Measurements from ENCODE around the gene CDT1.

Gene CDT1

GRCh38 chr16:88810912-88811768 lies 7.6 kb downstream of the CDT1 start:
- Histone ChIP-seq H3K4me3 (ENCODE audit: low read length) (peak overlapping the region; percentile 87), H3K27me3 (ENCODE audit: control insufficient read depth, insufficient read depth, low read length) (no peaks in the 10 kb centered on the region), H3K27ac (ENCODE audit: low read length) (peak overlapping the region; percentile 39), H3K36me3 (ENCODE audit: control insufficient read depth, low read depth, low read length) (peaks cover 39% of the 10 kb centered on the region), H3K9ac (ENCODE audit: low read length) (peak overlapping the region; percentile 93), H3K4me1 (ENCODE audit: control insufficient read depth, low read depth, low read length) (peaks cover 7% of the 10 kb centered on the region), H3K9me3 (ENCODE audit: control insufficient read depth, low read depth, low read length) (no peaks in the 10 kb centered on the region)

DNA sequence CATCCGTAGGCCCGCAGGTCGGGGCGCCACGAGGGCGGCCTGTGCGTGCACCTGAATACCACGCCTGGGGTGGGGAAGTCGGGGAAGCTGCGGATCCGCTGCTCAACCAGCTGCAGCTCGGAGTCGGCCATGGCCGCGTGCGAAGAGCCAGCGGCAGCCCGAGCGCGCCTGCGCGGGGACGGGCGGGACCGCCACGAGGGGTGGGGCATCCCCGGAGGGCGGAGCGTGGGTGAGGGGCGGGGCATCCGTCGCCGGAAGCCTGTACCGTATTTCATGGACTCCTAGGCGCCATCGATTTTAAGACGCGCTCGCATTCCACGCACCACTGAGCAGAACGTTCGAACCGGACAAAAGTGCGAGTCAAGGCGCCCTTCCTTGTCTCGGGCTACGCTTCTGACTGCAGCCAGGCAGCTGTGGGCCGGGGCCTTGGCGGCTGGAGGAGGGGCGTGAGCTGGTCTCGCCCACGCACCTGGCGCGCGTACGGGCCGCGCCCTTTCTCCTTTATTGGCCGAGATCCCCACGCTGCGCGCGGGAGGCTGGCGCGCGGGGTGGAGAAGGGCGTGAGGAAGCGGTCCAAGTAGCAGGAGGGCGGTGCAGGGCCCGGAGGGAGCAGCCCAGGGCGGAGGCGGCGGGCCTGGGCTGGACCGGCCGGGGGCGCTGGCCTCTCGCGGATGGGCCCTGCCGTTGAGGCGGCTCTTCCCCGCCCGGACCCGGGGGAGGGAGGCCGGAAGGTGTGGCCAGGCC lies 8.4 kb downstream of the CDT1 start, which contains the start of gene APRT:
Gene APRT (minus strand): TSS at position 160 of the 744 bp plus-strand sequence. CDS start 29 bp downstream, at position 131.
- Histone ChIP-seq H3K9ac (ENCODE audit: low read length) (peak within 1 kb of the TSS; percentile 93), H3K4me3 (ENCODE audit: low read length) (peak within 1 kb of the TSS; percentile 87), H3K36me3 (ENCODE audit: control insufficient read depth, low read depth, low read length) (peaks cover 31% of the 10 kb centered on the region), H3K9me3 (ENCODE audit: control insufficient read depth, low read depth, low read length) (no peaks in the 10 kb centered on the region), H3K27ac (ENCODE audit: low read length) (peak within 1 kb of the TSS; percentile 88), H3K4me1 (ENCODE audit: control insufficient read depth, low read depth, low read length) (peaks cover 7% of the 10 kb centered on the region), H3K27me3 (ENCODE audit: control insufficient read depth, insufficient read depth, low read length) (no peaks in the 10 kb centered on the region)

DNA sequence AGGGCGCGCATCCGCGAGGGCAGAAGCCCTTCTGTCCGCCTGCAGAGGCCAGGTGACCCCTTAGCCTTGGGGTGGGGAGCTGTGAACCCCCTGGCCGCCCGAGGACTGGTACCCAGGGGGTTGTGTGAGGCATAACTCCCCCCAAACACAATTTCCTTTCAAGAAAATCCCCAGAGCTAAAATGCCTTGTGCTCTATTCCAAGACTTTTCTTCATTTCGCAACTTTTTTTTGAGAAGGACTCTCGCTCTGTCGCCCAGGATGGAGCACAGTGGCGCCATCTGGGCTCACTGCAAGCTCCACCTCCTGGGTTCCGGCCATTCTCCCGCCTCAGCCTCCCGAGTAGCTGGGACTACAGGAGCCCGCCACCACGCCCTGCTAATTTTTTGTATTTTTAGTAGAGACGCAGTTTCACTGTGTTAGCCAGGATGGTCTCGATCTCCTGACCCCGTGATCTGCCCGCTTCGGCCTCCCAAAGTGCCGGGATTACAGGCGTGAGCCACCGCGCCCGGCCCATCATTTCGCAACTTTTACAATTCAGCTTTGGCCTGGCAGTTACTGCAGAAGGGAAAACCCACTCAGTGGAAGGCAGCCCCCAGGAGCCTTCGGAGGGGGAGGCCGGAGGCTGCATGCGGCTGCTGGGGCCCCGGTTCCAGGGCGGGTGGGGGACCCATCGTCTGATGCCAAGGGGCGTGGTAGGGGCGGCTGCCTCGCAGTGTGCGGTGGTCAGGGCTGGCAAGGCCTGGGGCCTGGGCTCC lies 9.1 kb downstream of the CDT1 start:
- H3K9ac ChIP-seq (ENCODE audit: low read length), result peak overlapping the region; percentile 93

GRCh38 chr16:88813269-88814143 lies 9.9 kb downstream of the CDT1 start:
- Histone ChIP-seq H3K27me3 (ENCODE audit: control insufficient read depth, insufficient read depth, low read length) (no peaks in the 10 kb centered on the region), H3K4me3 (ENCODE audit: low read length) (no peak overlapping the region), H3K4me1 (ENCODE audit: control insufficient read depth, low read depth, low read length) (peaks cover 7% of the 10 kb centered on the region), H3K36me3 (ENCODE audit: control insufficient read depth, low read depth, low read length) (peaks cover 15% of the 10 kb centered on the region), H3K9ac (ENCODE audit: low read length) (no peak overlapping the region), H3K9me3 (ENCODE audit: control insufficient read depth, low read depth, low read length) (no peaks in the 10 kb centered on the region), H3K27ac (ENCODE audit: low read length) (no peak overlapping the region)

More for the DNA sequence above, 9.1 kb downstream of the CDT1 start:
- H3K4me1 ChIP-seq (ENCODE audit: control insufficient read depth, low read depth, low read length), result peaks cover 7% of the 10 kb centered on the region
- peak overlapping the region; percentile 87 for H3K4me3 ChIP-seq (ENCODE audit: low read length)
- peak overlapping the region; percentile 88 for H3K27ac ChIP-seq (ENCODE audit: low read length)
- H3K27me3 ChIP-seq (ENCODE audit: control insufficient read depth, insufficient read depth, low read length), result no peaks in the 10 kb centered on the region
- H3K9me3 ChIP-seq (ENCODE audit: control insufficient read depth, low read depth, low read length), result no peaks in the 10 kb centered on the region
- H3K36me3 ChIP-seq (ENCODE audit: control insufficient read depth, low read depth, low read length), result peaks cover 24% of the 10 kb centered on the region

DNA sequence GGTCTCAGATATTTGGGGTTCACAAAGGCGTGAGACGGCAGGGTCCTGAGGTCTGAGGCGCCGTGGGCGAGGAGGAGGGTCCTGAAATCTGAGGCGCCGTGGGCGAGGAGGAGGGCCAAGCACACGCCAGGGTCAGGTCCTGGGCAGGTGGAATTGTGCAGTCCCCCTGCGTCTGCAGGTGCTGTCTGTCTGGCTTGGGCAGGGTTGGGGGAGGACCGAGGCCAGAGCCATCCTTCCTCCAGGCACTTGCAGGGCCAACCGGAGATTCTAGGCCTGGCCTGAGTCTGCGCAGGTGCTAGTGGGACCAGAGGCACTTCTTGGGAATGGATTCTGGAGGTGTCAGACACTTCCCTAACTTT lies 10.5 kb downstream of the CDT1 start:
- no peak overlapping the region for H3K4me3 ChIP-seq (ENCODE audit: low read length)
- H3K4me1 ChIP-seq (ENCODE audit: control insufficient read depth, low read depth, low read length), result peaks cover 7% of the 10 kb centered on the region
- no peaks in the 10 kb centered on the region for H3K9me3 ChIP-seq (ENCODE audit: control insufficient read depth, low read depth, low read length)
- peaks cover 9% of the 10 kb centered on the region for H3K36me3 ChIP-seq (ENCODE audit: control insufficient read depth, low read depth, low read length)
- H3K27me3 ChIP-seq (ENCODE audit: control insufficient read depth, insufficient read depth, low read length), result no peaks in the 10 kb centered on the region
- no peak overlapping the region for H3K9ac ChIP-seq (ENCODE audit: low read length)
- H3K27ac ChIP-seq (ENCODE audit: low read length), result no peak overlapping the region

DNA sequence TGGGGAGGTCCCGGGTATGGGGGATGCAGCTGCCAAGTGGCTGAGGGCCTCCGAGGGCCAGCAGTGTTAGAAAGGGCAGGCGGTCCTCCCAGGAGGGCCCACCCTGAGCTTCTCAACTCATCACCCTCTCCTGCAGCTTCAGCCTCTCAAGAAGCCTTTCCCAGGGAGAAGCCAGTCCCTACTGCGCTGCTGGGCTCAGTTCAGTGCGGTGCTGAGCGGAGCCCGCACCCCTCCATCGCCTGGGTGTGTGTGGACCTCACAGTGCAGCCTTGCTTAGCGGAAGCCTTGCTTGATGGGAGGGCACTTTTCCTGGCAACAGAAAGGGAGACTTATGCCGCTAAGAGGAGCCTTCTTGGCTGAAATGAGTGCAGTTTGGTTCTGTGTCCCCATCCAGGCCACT lies 11.6 kb downstream of the CDT1 start:
- Histone ChIP-seq H3K9me3 (ENCODE audit: control insufficient read depth, low read depth, low read length) (no peaks in the 10 kb centered on the region), H3K9ac (ENCODE audit: low read length) (no peak overlapping the region), H3K4me3 (ENCODE audit: low read length) (no peak overlapping the region), H3K27me3 (ENCODE audit: control insufficient read depth, insufficient read depth, low read length) (no peaks in the 10 kb centered on the region), H3K4me1 (ENCODE audit: control insufficient read depth, low read depth, low read length) (peaks cover 4% of the 10 kb centered on the region), H3K27ac (ENCODE audit: low read length) (no peak overlapping the region), H3K36me3 (ENCODE audit: control insufficient read depth, low read depth, low read length) (no peaks in the 10 kb centered on the region)

GRCh38 chr16:88815901-88816589 lies 12.5 kb downstream of the CDT1 start:
- Histone ChIP-seq H3K27ac (ENCODE audit: low read length) (no peak overlapping the region), H3K27me3 (ENCODE audit: control insufficient read depth, insufficient read depth, low read length) (no peaks in the 10 kb centered on the region), H3K4me3 (ENCODE audit: low read length) (no peak overlapping the region), H3K4me1 (ENCODE audit: control insufficient read depth, low read depth, low read length) (no peaks in the 10 kb centered on the region), H3K36me3 (ENCODE audit: control insufficient read depth, low read depth, low read length) (no peaks in the 10 kb centered on the region), H3K9ac (ENCODE audit: low read length) (no peak overlapping the region), H3K9me3 (ENCODE audit: control insufficient read depth, low read depth, low read length) (no peaks in the 10 kb centered on the region)

DNA sequence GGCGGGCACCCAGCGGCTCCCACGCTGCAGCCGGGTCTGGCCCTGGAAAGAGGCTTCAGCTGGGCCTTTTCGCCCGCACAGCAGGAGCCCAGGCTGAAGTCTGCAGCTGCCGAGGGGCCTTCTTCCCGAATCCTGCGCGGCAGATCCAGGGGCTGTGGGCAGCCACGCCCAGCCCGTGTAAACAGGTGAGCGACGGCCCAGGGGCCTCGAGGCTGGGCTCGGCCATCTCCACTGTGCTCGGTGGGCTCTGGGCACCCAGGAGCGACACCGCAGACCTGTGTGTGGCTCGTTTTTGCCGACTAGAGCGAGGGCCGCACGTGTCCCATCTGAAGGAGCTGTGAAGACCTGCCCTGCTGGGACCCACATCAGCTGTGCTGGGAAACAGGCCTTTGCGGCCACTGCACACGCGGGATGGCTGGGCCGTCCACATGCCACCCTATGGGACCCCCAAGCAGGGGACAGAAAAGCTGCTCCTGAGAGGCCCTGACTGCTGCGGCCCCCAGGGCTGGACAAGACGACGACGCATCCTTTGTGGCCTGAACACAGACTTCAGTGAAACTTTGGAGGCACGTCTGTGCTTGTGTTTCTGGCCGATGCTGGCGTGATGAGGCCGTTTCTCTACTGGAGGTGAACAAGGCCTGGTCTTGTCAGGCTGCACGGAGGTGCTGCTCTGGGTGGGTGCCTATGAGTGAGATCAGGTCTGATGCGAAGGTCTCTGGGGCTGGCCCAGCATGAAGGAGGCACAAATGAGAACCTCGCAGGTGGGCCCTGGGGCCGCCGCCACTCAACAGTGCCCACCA lies 13.3 kb downstream of the CDT1 start:
- no peak overlapping the region for H3K4me3 ChIP-seq (ENCODE audit: low read length)
- H3K27me3 ChIP-seq (ENCODE audit: control insufficient read depth, insufficient read depth, low read length), result no peaks in the 10 kb centered on the region
- H3K9ac ChIP-seq (ENCODE audit: low read length), result no peak overlapping the region
- H3K9me3 ChIP-seq (ENCODE audit: control insufficient read depth, low read depth, low read length), result no peaks in the 10 kb centered on the region
- no peaks in the 10 kb centered on the region for H3K36me3 ChIP-seq (ENCODE audit: control insufficient read depth, low read depth, low read length)
- no peak overlapping the region for H3K27ac ChIP-seq (ENCODE audit: low read length)
- no peaks in the 10 kb centered on the region for H3K4me1 ChIP-seq (ENCODE audit: control insufficient read depth, low read depth, low read length)

- Histone ChIP-seq H3K27me3 (ENCODE audit: control insufficient read depth, insufficient read depth, low read length) (no peaks in the 10 kb centered on the region), H3K4me1 (ENCODE audit: control insufficient read depth, low read depth, low read length) (no peaks in the 10 kb centered on the region), H3K4me3 (ENCODE audit: low read length) (no peak overlapping the region), H3K27ac (ENCODE audit: low read length) (no peak overlapping the region), H3K9ac (ENCODE audit: low read length) (no peak overlapping the region), H3K9me3 (ENCODE audit: control insufficient read depth, low read depth, low read length) (no peaks in the 10 kb centered on the region), H3K36me3 (ENCODE audit: control insufficient read depth, low read depth, low read length) (no peaks in the 10 kb centered on the region)
Observed at GRCh38 chr16:88817785-88818574, 14.4 kb downstream of the CDT1 start.

Data from iPS-18a (cell line).